Measurements from ENCODE around the gene CACNA2D3. TPM values are rescaled to one million over a fixed set of nuclear protein-coding genes. Genes with fewer than 3 reads are reported as not detected.

CACNA2D3 gene
- polyA plus RNA-seq, 1 donor (not counting 4 experiments of a cell fraction or from before 2014, with no cell fraction given) = 0.08 TPM

- dilution Hi-C loops (cut with MboI; ENCODE audit: extremely low pct_ligation_motif_present, low sequenced_read_pairs) = no loop called here
- no peak overlapping the region for H3K27ac ChIP-seq (ENCODE audit: control insufficient read depth, insufficient read depth, low read length)
- H3K9me1 ChIP-seq (ENCODE audit: control insufficient read depth, extremely low read depth, insufficient read depth, low read length) = no peaks in the 10 kb centered on the region
- TF ChIP-seq, protein P1, sequence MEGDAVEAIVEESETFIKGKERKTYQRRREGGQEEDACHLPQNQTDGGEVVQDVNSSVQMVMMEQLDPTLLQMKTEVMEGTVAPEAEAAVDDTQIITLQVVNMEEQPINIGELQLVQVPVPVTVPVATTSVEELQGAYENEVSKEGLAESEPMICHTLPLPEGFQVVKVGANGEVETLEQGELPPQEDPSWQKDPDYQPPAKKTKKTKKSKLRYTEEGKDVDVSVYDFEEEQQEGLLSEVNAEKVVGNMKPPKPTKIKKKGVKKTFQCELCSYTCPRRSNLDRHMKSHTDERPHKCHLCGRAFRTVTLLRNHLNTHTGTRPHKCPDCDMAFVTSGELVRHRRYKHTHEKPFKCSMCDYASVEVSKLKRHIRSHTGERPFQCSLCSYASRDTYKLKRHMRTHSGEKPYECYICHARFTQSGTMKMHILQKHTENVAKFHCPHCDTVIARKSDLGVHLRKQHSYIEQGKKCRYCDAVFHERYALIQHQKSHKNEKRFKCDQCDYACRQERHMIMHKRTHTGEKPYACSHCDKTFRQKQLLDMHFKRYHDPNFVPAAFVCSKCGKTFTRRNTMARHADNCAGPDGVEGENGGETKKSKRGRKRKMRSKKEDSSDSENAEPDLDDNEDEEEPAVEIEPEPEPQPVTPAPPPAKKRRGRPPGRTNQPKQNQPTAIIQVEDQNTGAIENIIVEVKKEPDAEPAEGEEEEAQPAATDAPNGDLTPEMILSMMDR (optimal IDR thresholded peaks at IDR 0.05 in 1 of 3, IDR thresholded peaks at IDR 0.05 in 1 of 3, conservative IDR thresholded peaks at IDR 0.05 in 1 of 3; ENCODE audit: extremely low read depth in 1 of 3, insufficient read depth in 2 of 3, low read length in 3 of 3) = no peak
- no peak for TF ChIP-seq EZH2 (IDR thresholded peaks at IDR 0.05; ENCODE audit: low read length)
- no peaks in the 10 kb centered on the region for H4K20me1 ChIP-seq (ENCODE audit: control insufficient read depth, extremely low read depth, insufficient read depth, low read length)
- H3K4me1 ChIP-seq (ENCODE audit: control insufficient read depth, extremely low read depth, insufficient read depth, low read length) = peaks cover 2% of the 10 kb centered on the region
- no peak overlapping the region for H3K4me3 ChIP-seq (ENCODE audit: control insufficient read depth in 2 of 3, extremely low read depth in 1 of 3, insufficient read depth in 2 of 3, low read depth in 1 of 3, low read length in 3 of 3)
- no peaks in the 10 kb centered on the region for H3K27me3 ChIP-seq (ENCODE audit: control insufficient read depth, extremely low read depth, insufficient read depth, low read length)
- H3K9me3 ChIP-seq (ENCODE audit: control insufficient read depth, low read depth, low read length) = no peaks in the 10 kb centered on the region
- no peaks in the 10 kb centered on the region for H3K36me3 ChIP-seq (ENCODE audit: control insufficient read depth in 2 of 2, extremely low read depth in 1 of 2, insufficient read depth in 2 of 2, low read length in 2 of 2)
- no peak overlapping the region for H3K4me2 ChIP-seq (ENCODE audit: control insufficient read depth, extremely low read depth, insufficient read depth, low read depth, low read length)
- no peaks in the 10 kb centered on the region for H3K79me2 ChIP-seq (ENCODE audit: control insufficient read depth, insufficient read depth, low read length)
- no peak overlapping the region for H3K9ac ChIP-seq (ENCODE audit: control insufficient read depth, extremely low read depth, insufficient read depth, low read length)
- no peak for DNase-seq (ENCODE audit: low read depth, low spot score)
- FAIRE-seq = no peak
- no peak overlapping the region for H2AFZ ChIP-seq (ENCODE audit: control insufficient read depth, low read length)
Measured at GRCh38 chr3:54625805-54626787, 503.7 kb downstream of the CACNA2D3 start.

- Histone ChIP-seq H3K4me1 (ENCODE audit: control insufficient read depth, extremely low read depth, insufficient read depth, low read length) (peaks cover 2% of the 10 kb centered on the region), H3K36me3 (ENCODE audit: control insufficient read depth in 2 of 2, extremely low read depth in 1 of 2, insufficient read depth in 2 of 2, low read length in 2 of 2) (no peaks in the 10 kb centered on the region), H3K27ac (ENCODE audit: control insufficient read depth, insufficient read depth, low read length) (no peak overlapping the region), H3K27me3 (ENCODE audit: control insufficient read depth, extremely low read depth, insufficient read depth, low read length) (no peaks in the 10 kb centered on the region), H3K79me2 (ENCODE audit: control insufficient read depth, insufficient read depth, low read length) (no peaks in the 10 kb centered on the region), H4K20me1 (ENCODE audit: control insufficient read depth, extremely low read depth, insufficient read depth, low read length) (no peaks in the 10 kb centered on the region), H3K4me3 (ENCODE audit: control insufficient read depth in 2 of 3, extremely low read depth in 1 of 3, insufficient read depth in 2 of 3, low read depth in 1 of 3, low read length in 3 of 3) (no peak overlapping the region), H3K9ac (ENCODE audit: control insufficient read depth, extremely low read depth, insufficient read depth, low read length) (no peak overlapping the region), H3K9me1 (ENCODE audit: control insufficient read depth, extremely low read depth, insufficient read depth, low read length) (no peaks in the 10 kb centered on the region), H2AFZ (ENCODE audit: control insufficient read depth, low read length) (no peak overlapping the region), H3K4me2 (ENCODE audit: control insufficient read depth, extremely low read depth, insufficient read depth, low read depth, low read length) (no peak overlapping the region), H3K9me3 (ENCODE audit: control insufficient read depth, low read depth, low read length) (no peaks in the 10 kb centered on the region)
- DNase-seq (ENCODE audit: low read depth, low spot score) = peak; percentile 42
- dilution Hi-C loops (cut with MboI; ENCODE audit: extremely low pct_ligation_motif_present, low sequenced_read_pairs) = no loop called here
- peak; percentile 26 for FAIRE-seq
- TF ChIP-seq, protein P1 (optimal IDR thresholded peaks at IDR 0.05 in 1 of 3, IDR thresholded peaks at IDR 0.05 in 1 of 3, conservative IDR thresholded peaks at IDR 0.05 in 1 of 3; ENCODE audit: extremely low read depth in 1 of 3, insufficient read depth in 2 of 3, low read length in 3 of 3) = no peak
- no peak for TF ChIP-seq EZH2 (IDR thresholded peaks at IDR 0.05; ENCODE audit: low read length)
Measured at GRCh38 chr3:54628888-54629441, 506.6 kb downstream of the CACNA2D3 start.
